ENCODE measurements around the gene MRAS.
A peak's percentile ranks its signal among the peaks of the same experiment; 100 is the strongest.
"Not testable (repeated sequence)": the region's sequence is repeated elsewhere in the genome, so short reads cannot be mapped to it uniquely, and the experiment has no call there.

Gene MRAS

GRCh38 chr3:138426754-138427153 lies 78.4 kb downstream of the MRAS start:
- DNase-seq: not testable (repeated sequence)

- DNase-seq: no peak
Measured at GRCh38 chr3:138429665-138430064, 81.3 kb downstream of the MRAS start.

- no peak for DNase-seq
Measured at GRCh38 chr3:138432576-138433240, 84.3 kb downstream of the MRAS start.

- DNase-seq: no peak
Measured at GRCh38 chr3:138433892-138434275, 85.5 kb downstream of the MRAS start.

GRCh38 chr3:138434276-138434874 lies 86.0 kb downstream of the MRAS start, which contains the start of gene ESYT3:
TSS of gene ESYT3 (plus strand) at chr3:138434616. CDS start at chr3:138434799, 183 bp downstream.
- peak; percentile 76 for DNase-seq

GRCh38 chr3:138434875-138435772 lies 86.7 kb downstream of the MRAS start:
- DNase-seq: peak; percentile 33

- DNase-seq: no peak
Measured at GRCh38 chr3:138435840-138436239, 87.5 kb downstream of the MRAS start.

- no peak for DNase-seq
Measured at GRCh38 chr3:138437281-138437680, 88.9 kb downstream of the MRAS start.

- DNase-seq: no peak
Measured at GRCh38 chr3:138438896-138439295, 90.5 kb downstream of the MRAS start.

- no peak for DNase-seq
Measured at GRCh38 chr3:138439646-138440045, 91.3 kb downstream of the MRAS start.

GRCh38 chr3:138440121-138440521 lies 91.7 kb downstream of the MRAS start:
- no peak for DNase-seq

- no peak for DNase-seq
Measured at GRCh38 chr3:138440596-138440995, 92.2 kb downstream of the MRAS start.

- no peak for DNase-seq
Measured at GRCh38 chr3:138441256-138441655, 92.9 kb downstream of the MRAS start.

- DNase-seq: no peak
Measured at GRCh38 chr3:138441742-138442141, 93.4 kb downstream of the MRAS start.

GRCh38 chr3:138442433-138442832 lies 94.1 kb downstream of the MRAS start:
- DNase-seq: no peak

- DNase-seq: no peak
Measured at GRCh38 chr3:138443091-138443490, 94.7 kb downstream of the MRAS start.

- no peak for DNase-seq
Measured at GRCh38 chr3:138443521-138444503, 95.4 kb downstream of the MRAS start.

- DNase-seq: no peak
Measured at GRCh38 chr3:138445236-138445635, 96.9 kb downstream of the MRAS start.

- DNase-seq: no peak
Measured at GRCh38 chr3:138445654-138446053, 97.3 kb downstream of the MRAS start.

- DNase-seq: no peak
Measured at GRCh38 chr3:138448631-138449030, 100.3 kb downstream of the MRAS start.

- no peak for DNase-seq
Measured at GRCh38 chr3:138449490-138449889, 101.1 kb downstream of the MRAS start.

GRCh38 chr3:138450181-138450580 lies 101.8 kb downstream of the MRAS start:
- no peak for DNase-seq

Measured in stimulated activated CD8-positive, alpha-beta memory T cell treated with anti-CD3 and anti-CD28 coated beads, Interleukin-4, amount 100 ng/mL, for 48 hours (primary cell).